GM19372 (cell line): ENCODE measurements around the gene RTL1.

Experiments
- ATAC-seq: cut with Tn5 transposase; IDR thresholded peaks from one replicate; pipeline ENCODE4 v1.9.1; 2021; ENCODE audit warnings: mild to moderate bottlenecking, low read depth, moderate library complexity; ENCODE audit not compliant: unreplicated experiment

RTL1 gene

DNA sequence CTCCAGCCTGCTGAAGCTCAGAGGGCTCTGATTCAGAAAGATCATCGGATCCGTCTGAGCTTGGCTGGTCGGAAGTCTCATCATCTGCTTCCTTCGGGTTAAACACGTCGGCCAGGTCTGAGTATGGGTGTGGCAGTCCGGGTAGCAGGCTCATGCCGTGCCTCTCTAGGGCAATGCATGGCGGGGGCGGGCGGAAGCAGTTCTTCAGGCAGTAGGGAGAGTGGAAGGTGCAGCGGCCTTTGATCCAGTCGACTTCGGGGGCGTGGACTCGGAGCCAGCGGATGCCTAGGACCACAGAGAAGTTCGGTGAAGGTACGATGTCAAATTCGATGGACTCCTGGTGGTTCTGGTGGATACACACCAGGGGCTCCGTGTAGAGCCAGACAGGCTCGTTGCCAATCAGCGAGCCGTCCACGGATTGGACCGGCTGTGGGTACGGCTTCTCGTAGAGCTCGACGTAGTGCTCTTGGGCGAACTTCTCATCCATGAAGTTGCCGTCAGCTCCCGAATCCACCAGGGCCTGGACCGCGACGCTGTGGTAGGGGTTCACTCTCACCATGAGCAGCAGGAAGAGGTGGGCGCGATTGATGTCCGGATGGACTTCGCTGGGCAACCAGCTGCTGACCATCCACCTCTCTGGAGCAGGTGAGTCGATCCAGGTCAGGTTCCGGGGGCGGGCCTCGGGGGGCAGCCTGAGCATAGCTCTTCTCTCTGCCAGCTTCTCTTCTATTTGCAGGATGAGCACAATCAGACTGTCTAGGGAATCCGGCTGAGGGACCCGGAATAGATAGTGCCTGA is 20.3 kb downstream of the RTL1 start:
- no peak for ATAC-seq

DNA sequence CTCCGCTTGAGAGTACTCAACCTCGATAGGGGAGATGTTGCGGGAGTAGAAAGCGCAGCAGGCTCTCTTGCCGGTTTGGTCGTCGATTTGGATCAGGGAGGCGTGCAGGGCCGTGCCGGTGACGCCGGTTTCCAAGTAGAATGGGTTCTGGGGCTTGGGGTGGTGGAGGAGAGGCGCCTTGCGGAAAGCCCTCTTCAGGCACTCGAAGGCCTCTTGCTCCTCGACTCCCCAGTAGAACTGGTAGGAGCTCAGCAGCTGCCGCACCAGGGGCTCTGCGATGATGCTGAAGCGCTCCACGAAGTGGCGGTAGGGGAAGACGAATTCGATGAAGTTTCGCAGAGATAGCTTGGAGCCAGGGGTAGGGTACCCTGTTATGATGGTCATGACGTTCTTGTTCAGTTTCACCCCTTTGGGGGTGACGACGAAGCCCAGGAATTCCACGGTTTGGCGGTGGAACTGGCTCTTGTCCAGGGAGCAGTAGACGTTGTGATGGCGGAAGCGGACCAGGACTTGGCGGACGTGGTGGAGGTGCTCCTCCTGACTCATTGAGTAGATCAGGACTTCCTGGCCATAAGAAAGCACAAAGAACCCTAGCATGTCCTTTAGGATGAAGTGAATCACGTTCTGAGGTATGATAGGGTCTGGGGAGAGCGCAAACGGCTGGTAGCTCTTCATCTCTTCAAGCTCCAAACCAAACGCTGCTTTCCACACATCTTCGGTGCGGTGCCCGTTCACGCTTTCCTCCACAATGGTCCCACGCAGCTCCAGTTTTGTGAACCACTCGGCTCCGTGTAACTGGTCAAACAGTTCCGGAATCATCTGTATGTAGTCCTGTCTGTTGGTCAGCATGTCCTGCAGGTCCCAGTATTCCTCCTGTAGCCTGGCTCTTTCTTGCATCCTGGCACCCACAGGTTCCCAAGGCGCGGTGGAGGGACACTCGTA is 21.2 kb downstream of the RTL1 start:
- no peak for ATAC-seq

DNA sequence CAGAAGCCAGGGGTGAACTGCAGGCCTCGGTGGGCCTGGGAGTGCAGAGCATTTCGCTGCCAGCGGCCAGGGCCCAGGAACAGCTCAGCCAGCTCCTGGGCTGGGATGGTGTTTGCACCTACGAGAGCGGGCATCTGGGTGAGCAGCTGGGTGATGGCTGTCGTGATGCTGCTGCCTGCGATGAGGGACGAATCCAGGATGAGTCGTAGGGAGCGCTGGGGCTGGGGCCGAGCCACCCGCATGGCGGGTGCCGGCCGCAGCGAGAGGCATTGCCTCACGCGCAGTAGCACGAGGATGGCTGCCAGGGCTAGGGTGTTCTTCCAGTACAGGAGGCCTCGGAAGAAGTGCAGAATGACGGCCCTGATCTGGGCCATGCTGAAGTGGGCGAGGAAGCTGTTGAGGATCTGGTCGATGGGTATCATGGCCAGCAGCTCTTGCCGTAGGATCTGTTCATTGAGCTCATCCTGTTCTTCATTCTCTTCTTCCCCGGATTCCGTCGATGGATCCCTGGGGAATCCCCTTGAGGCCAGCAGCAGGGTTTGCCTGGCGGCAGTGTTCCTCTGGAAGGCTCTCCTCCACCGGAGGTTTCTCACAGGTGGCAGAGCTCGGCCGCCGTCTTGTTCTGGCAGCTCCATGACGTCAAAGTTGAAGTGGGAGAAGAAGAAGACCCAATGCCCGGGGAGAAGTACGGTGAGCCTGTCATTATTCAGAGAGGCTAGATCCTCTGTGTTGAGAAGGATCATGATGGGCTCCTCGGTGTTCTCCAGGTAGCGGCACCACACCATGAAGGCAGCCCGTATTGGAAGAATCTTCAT is 22.1 kb downstream of the RTL1 start:
- no peak for ATAC-seq

DNA sequence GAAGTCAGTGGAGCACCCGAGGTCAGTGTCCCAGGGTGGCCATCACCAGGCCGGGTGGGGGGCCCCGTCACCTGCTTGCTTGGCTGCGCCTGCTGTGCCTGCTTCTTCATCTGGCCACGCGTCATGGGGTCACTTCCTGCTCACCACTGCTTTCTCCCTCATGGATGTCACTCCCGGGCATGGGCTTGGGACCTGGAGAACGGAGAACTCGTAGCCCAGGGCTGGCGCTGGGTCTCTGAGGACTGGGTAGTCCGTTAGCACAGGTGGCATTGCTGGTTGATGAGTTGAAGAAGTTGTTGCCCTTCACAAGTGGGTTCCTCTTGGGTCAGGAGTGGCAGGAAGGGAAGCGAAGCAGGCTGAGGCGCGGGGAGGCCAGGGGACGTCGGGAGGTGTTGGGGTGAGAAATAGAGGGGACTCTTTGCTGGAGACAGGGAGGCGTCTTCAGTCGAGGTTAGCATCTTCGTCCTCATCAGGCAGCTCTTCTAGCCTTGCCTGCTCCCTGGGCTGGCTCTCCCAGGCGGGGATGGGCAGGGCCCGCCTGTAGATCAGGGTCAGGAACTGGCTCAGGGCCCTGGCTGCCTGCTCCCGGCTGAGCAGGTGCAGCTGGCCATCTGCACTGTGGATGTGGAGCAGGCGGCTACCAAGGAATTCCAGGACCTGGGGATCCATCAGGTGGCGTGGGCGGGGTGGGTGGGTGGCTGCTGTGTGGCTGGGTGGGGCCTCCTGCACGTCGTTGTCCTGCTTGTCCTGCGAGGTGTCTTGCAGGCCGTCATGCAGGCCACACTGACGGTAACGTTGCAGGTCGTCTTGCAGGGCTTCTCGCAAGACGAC is 23.0 kb downstream of the RTL1 start:
- ATAC-seq, result no peak

DNA sequence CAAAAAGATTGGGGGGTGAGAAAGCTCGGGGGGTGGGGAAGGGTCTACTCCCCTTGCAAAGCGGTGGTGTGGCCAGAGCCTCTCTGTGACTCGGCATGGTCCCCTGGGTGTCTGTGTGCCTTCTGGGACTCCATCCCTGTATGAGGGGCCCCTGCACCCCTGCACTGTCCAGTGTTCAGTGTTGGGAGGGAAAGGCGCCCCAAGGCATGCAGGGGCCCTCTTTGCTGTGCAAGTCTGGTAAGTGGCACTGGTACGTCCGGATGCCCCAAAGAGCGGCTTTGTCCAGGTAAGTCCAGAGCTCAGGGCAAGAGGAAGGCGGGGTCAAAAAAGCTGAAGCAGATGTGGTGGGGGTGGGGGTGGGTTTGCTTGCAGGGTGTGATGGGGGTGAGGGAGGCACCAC is 23.7 kb downstream of the RTL1 start:
- no peak for ATAC-seq

DNA sequence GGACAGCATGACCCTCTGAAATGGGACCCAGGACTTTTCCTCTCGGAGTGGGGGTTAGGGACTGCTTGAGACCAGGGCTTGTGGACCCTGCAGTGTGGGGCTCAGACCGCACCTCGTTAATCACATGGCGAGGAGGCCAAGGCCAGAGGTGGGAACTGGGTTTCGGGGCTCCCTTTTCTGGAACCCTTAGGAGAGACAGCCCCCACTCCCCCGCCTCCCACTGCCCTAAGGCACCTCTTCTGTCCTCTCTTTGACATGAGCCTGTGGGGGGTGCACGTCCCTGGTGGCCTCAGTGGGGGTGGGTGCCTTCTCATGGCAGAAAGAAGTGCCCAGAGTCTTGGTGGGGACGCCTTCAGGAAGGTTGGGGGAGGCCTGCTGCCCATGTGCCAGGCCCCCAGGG is 24.3 kb downstream of the RTL1 start:
- ATAC-seq, result no peak

DNA sequence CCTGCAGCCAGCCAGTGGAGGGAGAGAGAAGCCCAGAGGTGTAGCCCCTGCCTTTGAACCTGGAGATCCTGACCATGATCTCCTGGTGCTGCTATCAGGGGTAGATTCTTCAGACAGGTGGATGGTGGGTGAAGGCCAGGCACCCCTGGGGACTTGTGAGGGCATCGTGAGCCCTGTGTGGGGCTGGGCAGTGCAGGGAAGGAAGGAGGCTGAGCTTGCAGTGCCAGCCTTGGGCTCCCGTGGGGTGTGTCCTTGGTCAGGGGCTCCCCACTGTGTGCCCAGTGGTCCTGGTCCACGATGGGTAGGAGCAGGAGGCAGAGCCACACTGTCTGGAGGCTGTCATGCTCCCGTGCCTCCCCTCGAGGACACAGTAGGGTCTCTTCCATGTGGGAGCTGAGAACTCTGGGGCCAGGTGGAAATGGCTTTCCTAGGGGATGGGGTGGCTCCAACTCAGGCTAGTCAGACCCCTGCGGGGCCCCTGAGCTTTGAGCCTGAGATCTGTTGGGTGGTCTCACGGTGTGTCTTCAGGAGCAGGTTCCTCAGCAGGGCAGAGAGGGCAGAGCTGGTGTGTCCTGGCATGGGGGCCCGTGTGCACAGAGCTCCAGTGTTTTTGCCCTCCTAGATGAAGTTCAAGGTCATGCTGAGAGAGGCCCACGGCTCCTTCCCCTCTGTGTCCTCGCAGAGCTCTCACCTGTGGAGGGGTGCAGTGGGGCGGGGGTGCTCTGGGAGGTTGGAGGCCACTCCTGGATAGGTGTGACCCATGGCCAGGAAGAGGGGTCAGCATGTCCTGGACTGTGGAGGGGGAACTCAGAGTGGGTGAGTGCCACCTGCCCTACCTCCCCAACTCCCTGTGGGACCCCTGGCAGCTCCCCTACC is 25.0 kb downstream of the RTL1 start:
- ATAC-seq, result no peak

DNA sequence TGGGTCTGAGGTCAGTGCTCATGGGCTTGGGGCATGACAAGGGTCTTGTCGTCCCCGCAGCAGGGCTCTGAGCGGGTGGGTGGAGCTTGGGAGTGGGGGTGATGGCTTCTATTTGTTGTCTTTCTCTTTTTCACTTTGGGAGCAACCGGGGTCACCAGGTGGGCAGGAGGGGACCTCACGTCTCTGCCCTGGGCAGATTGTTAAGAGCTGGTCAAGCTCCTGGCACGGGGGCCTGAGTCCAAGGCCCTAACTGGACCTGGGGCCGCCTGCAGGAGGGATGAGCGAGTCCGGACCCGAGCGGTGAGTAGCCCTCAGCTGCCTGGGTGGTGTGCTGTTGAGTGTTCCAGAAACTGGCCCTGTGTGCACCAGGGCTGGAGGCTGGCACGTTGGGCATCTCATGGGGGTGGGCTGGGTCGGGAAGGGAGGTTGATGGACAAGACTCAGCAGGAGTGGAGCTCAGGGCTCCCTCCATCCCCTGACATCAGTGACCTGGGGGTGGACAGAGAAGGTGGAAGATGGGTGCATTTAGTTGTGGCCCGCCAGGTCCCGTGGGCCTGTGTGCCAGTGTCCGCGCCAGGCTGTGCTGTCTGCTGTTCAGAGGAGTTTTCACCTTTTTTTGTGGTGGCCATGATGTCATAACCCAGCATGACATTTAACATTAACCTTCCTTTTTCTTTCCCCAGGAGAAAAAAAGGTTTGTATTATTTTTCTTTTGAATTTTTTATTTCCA is 27.5 kb downstream of the RTL1 start:
- ATAC-seq, result no peak

DNA sequence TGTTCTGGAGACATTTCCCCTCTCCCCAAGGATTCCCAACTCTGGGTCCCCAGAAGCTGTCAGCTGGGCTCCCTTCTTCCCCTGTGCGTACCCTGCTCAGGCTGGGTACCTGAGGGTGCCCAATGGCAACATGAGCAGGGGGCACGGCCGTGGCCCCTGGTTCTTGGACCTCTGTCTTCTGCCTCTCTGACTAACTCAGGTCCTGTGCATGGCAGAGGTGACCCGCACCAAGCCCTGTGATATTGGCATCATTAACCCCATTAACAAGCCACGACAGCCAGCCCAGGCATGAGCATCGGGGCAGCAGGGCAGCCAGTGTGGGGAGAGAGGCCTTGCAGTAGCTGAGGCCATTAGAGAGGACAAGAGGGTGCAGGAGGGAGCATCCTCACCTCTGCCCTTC is 28.4 kb downstream of the RTL1 start:
- ATAC-seq, result no peak

DNA sequence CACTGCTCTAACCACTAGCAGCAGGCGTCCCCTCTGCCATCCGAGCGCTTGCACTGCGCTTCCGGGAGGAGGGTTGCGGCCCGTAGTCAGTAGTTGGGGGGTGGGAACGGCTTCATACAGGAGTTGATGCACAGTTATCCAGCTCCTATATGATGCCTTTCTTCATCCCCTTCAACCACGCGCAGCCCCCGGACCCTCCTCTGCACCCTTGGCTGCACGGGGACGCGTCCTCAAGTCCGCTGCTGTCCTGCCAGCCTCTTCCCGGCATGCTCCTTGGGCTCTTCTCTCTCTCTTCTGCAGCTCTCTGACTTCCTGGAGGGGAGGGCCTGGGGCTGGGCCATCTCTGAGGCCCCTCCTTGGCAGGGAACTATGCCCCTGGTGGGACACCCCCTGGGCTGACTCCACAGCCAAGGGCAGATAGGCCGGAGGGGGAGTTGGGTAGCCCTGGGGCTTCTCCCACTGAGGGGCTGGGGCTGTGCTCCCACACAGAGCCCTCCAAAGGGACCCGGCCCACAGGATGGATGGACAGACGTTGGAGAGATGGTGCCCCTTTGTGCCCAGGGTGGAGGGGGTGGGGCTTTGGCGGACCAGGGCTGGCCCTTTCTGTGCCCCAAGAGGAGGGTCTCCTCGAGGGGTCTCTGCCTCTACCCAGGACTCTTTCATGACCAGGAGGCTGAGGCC is 29.0 kb downstream of the RTL1 start:
- ATAC-seq, result no peak

DNA sequence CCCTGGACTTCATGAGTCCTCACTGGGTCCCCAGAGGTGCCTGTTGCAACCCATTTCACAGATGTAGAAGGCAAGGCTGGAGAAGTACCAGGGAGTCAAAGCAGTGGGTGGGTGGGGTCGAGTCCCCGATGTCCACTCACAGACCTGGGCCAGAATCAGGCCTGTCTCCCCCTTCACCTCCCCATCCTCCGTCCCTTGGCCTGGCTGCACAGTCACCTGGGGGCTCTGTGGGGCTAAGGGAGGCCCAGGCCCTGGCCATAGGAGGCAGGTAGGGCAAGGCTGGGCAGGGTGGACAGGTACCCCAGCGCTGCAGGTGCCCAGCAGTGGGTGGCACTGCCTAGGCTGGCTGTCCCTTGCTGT is 29.5 kb downstream of the RTL1 start:
- ATAC-seq, result no peak

DNA sequence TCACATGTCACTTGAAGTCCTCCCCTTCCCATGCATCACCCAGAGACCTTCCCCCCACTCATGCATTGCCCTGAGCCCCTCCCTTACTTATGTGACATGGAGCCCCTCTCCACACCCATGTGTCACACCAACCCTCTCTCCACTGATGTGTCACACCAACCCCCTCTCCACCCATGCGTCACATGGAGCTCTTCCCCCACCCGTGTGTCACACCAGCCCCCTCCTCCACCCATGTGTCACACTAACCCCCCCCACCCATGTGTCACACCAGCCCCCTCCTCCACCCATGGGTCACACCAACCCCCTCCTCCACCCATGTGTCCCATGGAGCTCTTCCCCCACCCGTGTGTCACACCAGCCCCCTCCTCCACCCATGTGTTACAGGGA is 30.4 kb downstream of the RTL1 start:
- ATAC-seq, result no peak

DNA sequence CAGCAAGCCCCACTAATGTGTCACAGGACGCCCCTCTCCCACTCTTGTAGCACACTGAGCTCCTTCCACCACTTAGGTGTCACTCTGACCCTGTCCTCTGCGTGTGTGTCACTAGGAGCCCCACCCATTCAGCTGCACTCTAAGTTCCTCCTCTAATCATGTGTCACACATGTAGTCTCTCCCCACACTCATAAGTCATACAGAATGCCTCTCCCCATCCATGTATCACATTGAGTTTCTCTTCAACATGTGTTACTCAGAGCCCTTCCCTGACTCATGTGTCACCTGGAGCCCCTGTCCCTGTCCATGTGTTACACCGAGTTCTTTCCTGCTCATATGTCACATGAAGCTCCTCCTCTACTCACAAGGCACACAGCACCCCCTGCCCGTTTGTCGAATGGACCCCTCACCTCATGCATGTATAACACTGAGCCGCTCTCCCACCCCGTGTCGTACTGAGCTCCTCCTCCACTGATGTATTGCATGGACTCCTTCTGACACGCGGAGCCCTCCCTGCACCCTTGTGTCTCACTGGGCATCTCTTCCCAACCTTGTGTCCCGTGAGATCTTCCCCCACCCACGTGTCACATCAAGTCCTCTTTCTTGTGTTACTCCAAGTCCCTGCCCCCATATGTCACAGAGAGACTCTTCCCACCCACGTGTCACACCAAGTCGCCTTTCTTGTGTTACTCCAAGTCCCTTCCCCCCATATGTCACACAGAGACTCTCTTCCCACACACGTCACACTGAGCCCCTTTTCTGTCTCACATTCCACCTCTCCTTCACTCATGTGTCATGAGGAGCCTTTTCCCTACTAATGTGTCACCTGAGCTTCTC is 31.0 kb downstream of the RTL1 start:
- ATAC-seq, result no peak

DNA sequence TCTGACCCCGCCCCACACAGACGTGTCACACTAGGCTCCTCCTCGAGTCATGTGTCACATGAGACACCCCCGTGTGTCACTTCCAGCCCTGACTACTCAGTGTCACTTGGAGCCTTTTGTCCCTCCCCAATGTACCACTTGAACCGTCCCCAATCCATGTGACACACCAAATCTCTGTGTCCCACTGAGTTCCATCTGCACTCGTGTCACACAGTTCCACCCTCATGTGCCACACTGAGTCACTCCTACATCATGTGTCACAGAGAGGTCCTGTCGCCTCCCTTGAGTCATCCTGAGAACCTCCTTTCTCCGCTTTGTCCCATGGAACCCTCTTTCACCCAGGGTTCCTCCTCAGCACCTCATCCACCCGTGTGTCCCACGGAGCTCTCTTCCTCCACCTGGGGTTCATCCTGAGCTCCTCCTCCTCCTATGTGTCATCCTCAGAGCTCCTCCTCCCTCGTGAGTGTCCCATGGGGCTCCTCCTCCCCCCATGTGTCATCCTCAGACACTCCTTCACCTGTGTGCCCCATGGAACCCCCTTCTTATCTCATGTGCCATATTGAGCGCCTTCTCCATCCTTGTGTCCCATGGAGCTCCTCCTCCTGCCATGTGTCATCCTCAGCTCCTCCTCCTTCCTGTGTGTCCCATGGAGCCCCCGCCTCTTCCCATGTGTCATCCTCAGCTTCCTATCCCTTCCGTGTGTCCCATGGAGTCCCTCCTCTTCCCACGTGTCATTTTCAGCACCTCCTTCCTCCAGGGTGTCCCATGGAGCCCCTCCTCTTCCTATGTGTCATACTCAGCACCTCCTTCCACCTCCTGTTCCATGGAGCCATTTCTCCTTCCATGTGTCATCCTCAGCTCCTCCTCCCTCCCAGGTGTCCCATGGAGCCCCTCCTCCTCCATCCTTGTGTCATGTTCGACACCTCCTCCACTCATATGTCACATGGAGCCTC is 32.0 kb downstream of the RTL1 start:
- no peak for ATAC-seq

DNA sequence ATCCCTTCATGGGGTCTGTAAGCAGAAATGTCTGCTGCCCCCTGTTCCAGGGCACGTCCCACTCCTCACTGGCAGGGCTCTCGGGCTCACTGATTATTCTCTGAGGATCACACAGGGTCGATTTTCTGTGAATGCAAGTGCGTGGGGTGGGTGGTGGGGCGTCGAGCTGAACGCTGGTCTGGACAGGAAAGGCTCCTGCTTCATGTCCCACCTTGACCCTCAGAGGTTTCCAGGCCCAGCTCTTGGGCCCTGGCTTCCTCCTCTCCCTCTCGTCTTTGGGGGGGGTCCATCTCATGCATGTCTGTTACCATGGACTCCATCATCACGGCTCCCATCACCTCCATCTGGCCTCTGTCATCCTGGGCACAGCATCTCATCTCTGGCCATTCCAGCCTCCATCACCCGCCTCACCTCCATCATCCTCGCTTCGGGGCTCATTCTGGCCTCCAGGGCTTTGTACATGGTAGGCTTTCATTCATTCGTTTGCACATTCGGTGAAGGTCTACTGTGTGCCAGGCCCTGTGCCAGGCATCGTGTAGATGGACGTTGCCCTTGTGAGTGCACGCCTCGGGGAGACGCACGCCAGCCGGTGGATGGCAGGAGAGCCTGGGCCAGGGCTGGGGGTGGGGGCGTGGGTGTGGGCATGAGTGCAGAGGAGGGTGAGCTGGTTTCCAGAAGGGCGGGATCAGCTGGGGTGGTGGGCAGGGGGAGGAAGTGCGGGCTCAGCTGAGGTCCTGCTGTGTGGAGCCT is 34.7 kb downstream of the RTL1 start:
- no peak for ATAC-seq
